SK-N-SH (cell line): ENCODE results near the gene TMEM44.

Experiments used
- CHD2 ChIP-seq: fragments of 150-350 bp; IDR thresholded peaks from 2 replicates; pipeline ENCODE4 v1.6.1; 2018; ENCODE audit warnings: low read length; ENCODE audit not compliant: partially characterized antibody
- MAX ChIP-seq: IDR thresholded peaks from 2 replicates; pipeline ENCODE4 v1.4.0; 2012; ENCODE audit warnings: low read depth
- RXRA ChIP-seq: IDR thresholded peaks from 2 replicates; pipeline ENCODE4 v1.4.0; 2012; ENCODE audit warnings: low read depth, mild to moderate bottlenecking, borderline replicate concordance
- TAF1 ChIP-seq: IDR thresholded peaks from 2 replicates; pipeline ENCODE4 v1.6.1; 2012; ENCODE audit warnings: low read depth, mild to moderate bottlenecking, low read length, moderate library complexity, borderline replicate concordance
- TF ChIP-seq, protein P1 (sequence below): fragments of 200-600 bp; sonication (generic); IDR thresholded peaks from 2 replicates; pipeline ENCODE4 v1.6.1; 2017; ENCODE audit warnings: antibody characterized with exemption, mild to moderate bottlenecking, moderate library complexity

- no peak for TF ChIP-seq MAX
- no peak for TF ChIP-seq CHD2
- TF ChIP-seq TAF1 = no peak
- TF ChIP-seq RXRA = no peak
- TF ChIP-seq, protein P1, sequence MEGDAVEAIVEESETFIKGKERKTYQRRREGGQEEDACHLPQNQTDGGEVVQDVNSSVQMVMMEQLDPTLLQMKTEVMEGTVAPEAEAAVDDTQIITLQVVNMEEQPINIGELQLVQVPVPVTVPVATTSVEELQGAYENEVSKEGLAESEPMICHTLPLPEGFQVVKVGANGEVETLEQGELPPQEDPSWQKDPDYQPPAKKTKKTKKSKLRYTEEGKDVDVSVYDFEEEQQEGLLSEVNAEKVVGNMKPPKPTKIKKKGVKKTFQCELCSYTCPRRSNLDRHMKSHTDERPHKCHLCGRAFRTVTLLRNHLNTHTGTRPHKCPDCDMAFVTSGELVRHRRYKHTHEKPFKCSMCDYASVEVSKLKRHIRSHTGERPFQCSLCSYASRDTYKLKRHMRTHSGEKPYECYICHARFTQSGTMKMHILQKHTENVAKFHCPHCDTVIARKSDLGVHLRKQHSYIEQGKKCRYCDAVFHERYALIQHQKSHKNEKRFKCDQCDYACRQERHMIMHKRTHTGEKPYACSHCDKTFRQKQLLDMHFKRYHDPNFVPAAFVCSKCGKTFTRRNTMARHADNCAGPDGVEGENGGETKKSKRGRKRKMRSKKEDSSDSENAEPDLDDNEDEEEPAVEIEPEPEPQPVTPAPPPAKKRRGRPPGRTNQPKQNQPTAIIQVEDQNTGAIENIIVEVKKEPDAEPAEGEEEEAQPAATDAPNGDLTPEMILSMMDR = no peak
Observed at GRCh38 chr3:194552327-194552949, 80.8 kb downstream of the TMEM44 start.
